Hematopoietic multipotent progenitor cell treated with erythropoietin and hydrocortisone succinate and interleukin-3 and kit ligand, for 6 days (in vitro differentiated cells): ENCODE results near the gene CRYBG1.

Experiments
- DNase-seq: peaks from one replicate; pipeline ENCODE4 v3.0.0-alpha.2; 2015

Gene CRYBG1

GRCh38 chr6:106612671-106613416 lies 252.3 kb downstream of the CRYBG1 start:
- no peak for DNase-seq

- DNase-seq, result no peak
Measured at GRCh38 chr6:106613590-106613989, 253.1 kb downstream of the CRYBG1 start.

GRCh38 chr6:106614166-106614565 lies 253.6 kb downstream of the CRYBG1 start:
- DNase-seq, result no peak

DNA sequence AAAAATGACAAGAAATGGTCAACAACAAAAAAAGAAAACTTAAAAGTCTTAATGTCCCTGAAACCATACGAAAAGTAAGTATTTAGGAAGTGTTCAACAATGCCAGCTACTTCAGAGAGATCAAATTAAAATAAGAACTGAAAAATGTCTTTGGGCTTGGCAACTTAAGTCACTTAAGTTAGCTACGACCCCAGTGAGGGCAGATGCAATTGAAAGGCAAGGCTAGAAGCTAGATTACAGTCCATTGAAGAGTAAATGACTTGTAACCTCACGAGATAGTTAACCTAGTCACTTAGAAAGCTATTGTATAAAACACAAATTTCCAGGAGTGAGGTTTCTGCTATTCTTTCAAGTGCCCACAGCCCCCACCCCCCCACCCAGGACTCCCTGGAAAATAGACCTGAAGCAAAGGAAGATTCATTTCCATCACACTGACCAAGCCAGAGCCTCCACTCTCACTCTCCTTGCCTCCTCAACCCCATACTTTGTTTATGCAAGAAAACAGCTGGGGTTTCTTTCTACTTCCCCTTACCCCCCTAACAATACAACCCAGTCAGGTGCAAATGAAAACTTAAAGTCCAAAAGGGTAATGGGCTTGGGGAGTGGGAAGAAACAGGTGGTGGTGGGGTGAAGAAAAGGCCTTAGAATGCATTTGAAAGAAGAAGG lies 254.2 kb downstream of the CRYBG1 start:
- DNase-seq, result no peak

DNA sequence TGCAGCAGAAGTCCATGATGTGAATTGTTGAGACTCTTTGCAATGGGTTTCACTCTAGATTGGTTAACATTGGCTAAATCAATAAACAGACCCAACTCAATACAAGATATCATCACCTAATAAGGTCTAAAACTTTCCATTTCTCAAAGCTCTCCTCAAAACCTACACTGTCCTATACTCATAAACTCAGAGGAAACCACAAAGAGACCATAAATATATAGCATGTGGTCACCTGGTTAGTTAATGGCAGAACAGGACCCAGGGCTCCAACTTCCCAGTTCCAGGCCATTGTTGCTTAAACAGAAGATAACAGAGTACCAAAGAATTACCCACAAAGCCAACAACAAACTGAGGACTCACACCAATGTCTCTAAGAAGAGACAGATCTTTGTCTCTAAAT lies 256.8 kb downstream of the CRYBG1 start:
- no peak for DNase-seq

DNA sequence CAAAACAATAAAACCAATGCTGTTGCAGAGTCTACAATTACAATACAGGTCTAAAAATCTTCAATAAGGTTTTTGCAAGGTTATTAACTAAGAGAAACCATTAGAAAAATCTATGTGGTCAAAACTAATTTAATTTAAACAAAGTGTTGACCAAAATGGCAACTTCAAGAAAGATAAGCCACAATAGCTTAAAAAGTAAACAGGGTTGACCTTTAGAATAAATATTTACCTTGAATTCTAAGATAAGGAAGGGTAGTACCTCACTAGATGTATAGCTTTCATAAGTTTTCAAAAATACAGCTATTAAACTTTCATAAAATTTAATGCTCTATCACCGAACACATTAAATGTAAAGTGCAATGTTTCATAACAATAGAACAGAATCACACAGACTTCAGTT lies 257.3 kb downstream of the CRYBG1 start:
- DNase-seq, result no peak

DNA sequence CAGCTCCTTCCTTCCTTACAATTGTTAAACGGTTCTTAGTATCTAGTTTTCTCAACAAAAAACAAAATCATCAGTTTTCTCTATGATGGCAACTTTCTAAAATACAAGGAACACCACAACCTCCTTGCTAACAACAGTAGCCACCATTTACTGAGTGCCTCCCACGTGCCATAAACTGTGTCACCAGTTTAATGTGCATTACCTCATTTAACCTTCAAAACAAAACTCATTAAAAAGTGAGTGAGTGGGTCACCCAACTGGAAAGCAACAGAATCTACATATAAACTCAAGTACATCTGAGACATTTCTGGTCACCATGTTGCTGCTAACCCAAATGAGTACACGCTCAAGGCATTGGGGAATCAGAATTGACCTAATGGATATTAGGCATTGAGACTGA lies 257.8 kb downstream of the CRYBG1 start:
- DNase-seq, result no peak

DNA sequence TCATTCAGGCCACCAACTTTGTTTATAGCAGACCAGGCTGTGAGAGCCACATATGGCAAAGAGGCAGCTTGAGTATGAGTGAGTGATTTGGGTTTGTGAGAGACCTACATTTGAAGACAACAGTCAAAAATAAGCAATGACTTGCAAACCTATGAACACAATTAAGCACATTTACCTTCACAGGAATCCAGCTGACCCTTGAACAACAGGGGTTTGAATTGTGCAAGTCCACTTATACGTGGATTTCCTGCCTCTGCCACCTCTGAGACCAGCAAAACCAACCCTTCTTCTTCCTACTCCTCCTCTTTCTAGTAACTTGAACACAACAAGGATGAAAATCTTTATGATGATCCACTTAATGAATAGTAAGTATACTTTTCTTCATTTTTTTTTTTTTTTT lies 258.7 kb downstream of the CRYBG1 start:
- no peak for DNase-seq

- DNase-seq, result no peak
Measured at GRCh38 chr6:106620931-106621672, 260.6 kb downstream of the CRYBG1 start.
